K562 (cell line): ENCODE measurements around the gene SLC40A1. TPM values are rescaled to one million over a fixed set of nuclear protein-coding genes. Genes with fewer than 3 reads are reported as not detected.
A peak's percentile ranks its signal among the peaks of the same experiment; 100 is the strongest.

ENCODE experiments used
- ARID1B ChIP-seq: fragments of 450-650 bp; IDR thresholded peaks from 2 replicates; pipeline ENCODE4 v1.6.1; 2016; ENCODE audit warnings: antibody characterized with exemption, mild to moderate bottlenecking, inconsistent platforms
- E2F6 ChIP-seq, 2 experiments: IDR thresholded peaks; 2 replicates each; pipeline ENCODE4 v1.6.1; 2011; ENCODE audit warnings: borderline replicate concordance in 1 of 2, control low read depth in 1 of 2, low read depth in 1 of 2, low read length in 1 of 2, mild to moderate bottlenecking in 1 of 2, mixed read lengths in 1 of 2, moderate library complexity in 1 of 2; ENCODE audit not compliant: insufficient read depth in 1 of 2, insufficient read length in 1 of 2, poor library complexity in 1 of 2, severe bottlenecking in 1 of 2; ENCODE audit errors: extremely low read depth in 1 of 2
- FOXA3 ChIP-seq, 2 experiments: fragments of 450-650 bp in 1 of 2; sonication (generic) in 1 of 2; formaldehyde crosslinking; IDR thresholded peaks in 1 of 2; conservative IDR thresholded peaks in 1 of 2; 2 replicates each; pipeline versions ENCODE4 v1.4.0 to v1.8.0; 2020 to 2022; ENCODE audit warnings: mild to moderate bottlenecking in 2 of 2, missing genetic modification reagents in 1 of 2
- HDAC3 ChIP-seq: fragments of 450-650 bp; IDR thresholded peaks from 2 replicates; pipeline ENCODE4 v1.6.1; 2018; ENCODE audit warnings: borderline replicate concordance, mild to moderate bottlenecking, moderate library complexity; ENCODE audit not compliant: partially characterized antibody
- ILK ChIP-seq: fragments of 450-650 bp; IDR thresholded peaks from 2 replicates; pipeline ENCODE4 v1.6.1; 2016; ENCODE audit warnings: missing genetic modification characterization, low read depth, mild to moderate bottlenecking, missing compliant biosample characterization, moderate library complexity, borderline replicate concordance
- PBX2 ChIP-seq, 2 experiments: IDR thresholded peaks in 1 of 2; conservative IDR thresholded peaks in 1 of 2; 2 replicates each; pipeline ENCODE4 v1.6.1; 2016; ENCODE audit warnings: low read depth in 2 of 2, mild to moderate bottlenecking in 1 of 2, missing compliant biosample characterization in 1 of 2, missing genetic modification characterization in 1 of 2, moderate library complexity in 1 of 2
- PHF20 ChIP-seq: fragments of 450-650 bp; IDR thresholded peaks from 2 replicates; pipeline ENCODE4 v1.6.1; 2018; ENCODE audit not compliant: partially characterized antibody
- PHF8 ChIP-seq: fragments of 200-600 bp; sonication (generic); IDR thresholded peaks from 2 replicates; pipeline ENCODE4 v1.6.1; 2012; ENCODE audit warnings: mixed run types, mild to moderate bottlenecking, inconsistent platforms, low read length, moderate library complexity, borderline replicate concordance
- PTTG1 ChIP-seq: fragments of 450-650 bp; IDR thresholded peaks from 2 replicates; pipeline ENCODE4 v1.6.1; 2016; ENCODE audit warnings: low read depth, mild to moderate bottlenecking, missing genetic modification characterization, missing compliant biosample characterization
- SMAD4 ChIP-seq: fragments of 250-450 bp; sonication (Bioruptor Pico); conservative IDR thresholded peaks from 2 replicates; pipeline ENCODE4 v1.8.0; 2021; ENCODE audit warnings: inconsistent platforms, mild to moderate bottlenecking, moderate library complexity
- SP1 ChIP-seq: sonication (generic); formaldehyde crosslinking; IDR thresholded peaks from 2 replicates; pipeline ENCODE4 v1.8.1; 2022; ENCODE audit warnings: mild to moderate bottlenecking, missing genetic modification reagents
- TAL1 ChIP-seq: fragments of 450-650 bp; IDR thresholded peaks from 2 replicates; pipeline ENCODE4 v1.6.1; 2016; ENCODE audit warnings: mild to moderate bottlenecking
- UBTF ChIP-seq, 2 experiments: IDR thresholded peaks; 2 replicates each; pipeline ENCODE4 v1.6.1; 2012; ENCODE audit warnings: improper control_type of control experiment in 2 of 2, low read depth in 2 of 2, low read length in 2 of 2, borderline replicate concordance in 1 of 2
- ZBTB2 ChIP-seq: fragments of 450-650 bp; IDR thresholded peaks from 2 replicates; pipeline ENCODE4 v1.6.1; 2016; ENCODE audit warnings: antibody characterized with exemption
- ZC3H4 ChIP-seq: sonication (generic); formaldehyde crosslinking; IDR thresholded peaks from 2 replicates; pipeline ENCODE4 v1.9.0; 2021; ENCODE audit warnings: missing genetic modification reagents, borderline replicate concordance
- ZNF175 ChIP-seq: fragments of 200-800 bp; sonication (Bioruptor generic); IDR thresholded peaks from 2 replicates; pipeline ENCODE4 v1.6.1; 2016; ENCODE audit warnings: low read depth, mild to moderate bottlenecking, missing genetic modification characterization, missing compliant biosample characterization
- ZNF436 ChIP-seq: fragments of 250-450, 450-650 bp; sonication (Bioruptor Pico); formaldehyde crosslinking; IDR thresholded peaks from 2 replicates; pipeline ENCODE4 v1.7.0; 2020; ENCODE audit warnings: mild to moderate bottlenecking
- polyA plus RNA-seq, 8 experiments: library from polyadenylated mRNA; depleted of rRNA in 4 of 8; stranded (reverse) in 5 of 8; unstranded in 3 of 8; fragments of >200 nt; fragmentation: Nextera tagmentation in 2 of 8; fragmentation: Illumina TruSeq in 1 of 8; extraction: Ambion mirVana in 2 of 8; extraction: Trizol in 1 of 8; gene quantifications; 2 replicates each; pipeline versions ENCODE4 v1.2.1 to v1.2.3, GENCODE V29; 2011 to 2014; ENCODE audit warnings: inconsistent platforms in 1 of 8, missing spikeins in 1 of 8
- total RNA-seq, 7 experiments: library from RNA; depleted of rRNA in 6 of 7; stranded (reverse); fragments of >200 nt in 6 of 7; fragmentation: Illumina TruSeq in 2 of 7; extraction: Trizol in 2 of 7; gene quantifications; 2 replicates each; pipeline versions ENCODE4 v1.2.1 to v1.2.3, GENCODE V29; 2011 to 2021; ENCODE audit warnings: low replicate concordance in 1 of 7

The SLC40A1 gene
- total and polyA plus RNA-seq, 9 of the 15 experiments (the other 6 are each of a cell fraction or from before 2014, with no cell fraction given), result 42.2 to 95.9 (median 54.9) TPM

GRCh38 chr2:189536830-189537229 is 43.8 kb downstream of the SLC40A1 start (continued):
- TF ChIP-seq PBX2 (CRISPR knock-in tag; IDR thresholded peaks at IDR 0.05; ENCODE audit: low read depth) (no peak), PBX2 (tag; conservative IDR thresholded peaks at IDR 0.05; ENCODE audit: low read depth) (no peak), ZBTB2 (no peak), E2F6 (IDR thresholded peaks at IDR 0.05; ENCODE audit: borderline replicate concordance in 1 of 2, extremely low read depth in 1 of 2, insufficient read depth in 1 of 2, insufficient read length in 1 of 2, low read depth in 1 of 2, low read length in 1 of 2, poor library complexity in 1 of 2, severe bottlenecking in 1 of 2) (no peak), ILK (no peak), PHF20 (no peak), SMAD4 (CRISPR knock-in tag) (no peak), FOXA3 (CRISPR knock-in tag; conservative IDR thresholded peaks at IDR 0.05 in 1 of 2, IDR thresholded peaks at IDR 0.05 in 1 of 2) (no peak), PHF8 (no peak), ZNF175 (no peak), ZC3H4 (CRISPR knock-in tag) (no peak), SP1 (CRISPR knock-in tag) (no peak), ARID1B (peak; percentile 85), ZNF436 (CRISPR knock-in tag) (no peak), UBTF (IDR thresholded peaks at IDR 0.05; ENCODE audit: borderline replicate concordance in 1 of 2, low read depth in 2 of 2, low read length in 2 of 2) (no peak), HDAC3 (no peak), TAL1 (peak; percentile 62), PTTG1 (tag) (no peak)
